Liver (tissue), 9 donors: ENCODE measurements around the gene TRAF3IP3. TPM values are rescaled to one million over a fixed set of nuclear protein-coding genes. Genes with fewer than 3 reads are reported as not detected.

Experiments
- DNase-seq: peaks from one replicate; pipeline ENCODE4 v3.0.0-alpha.2; 2017; ENCODE audit warnings: low spot score
- H3K27ac ChIP-seq, 2 donors: one replicate each; pipeline ENCODE4 v1.7.0; 2013; ENCODE audit warnings: inconsistent platforms in 2 of 2, low read length in 2 of 2, control low read depth in 1 of 2, low read depth in 1 of 2, mild to moderate bottlenecking in 1 of 2
- H3K27me3 ChIP-seq, 4 donors: one replicate each; pipeline versions ENCODE4 v1.6.1 to v1.7.0; 2013; ENCODE audit warnings: low read length in 3 of 4, inconsistent platforms in 1 of 4, mild to moderate bottlenecking in 1 of 4, moderate library complexity in 1 of 4; ENCODE audit not compliant: control insufficient read depth in 4 of 4, insufficient read depth in 4 of 4
- H3K36me3 ChIP-seq, 4 donors: one replicate each; pipeline versions ENCODE4 v1.6.1 to v1.7.0; 2013; ENCODE audit warnings: low read length in 3 of 4, mild to moderate bottlenecking in 3 of 4, low read depth in 1 of 4, moderate library complexity in 1 of 4; ENCODE audit not compliant: control insufficient read depth in 4 of 4, insufficient read depth in 3 of 4
- H3K4me1 ChIP-seq, 4 donors: one replicate each; pipeline versions ENCODE4 v1.6.1 to v1.7.0; 2013; ENCODE audit warnings: low read length in 3 of 4, mild to moderate bottlenecking in 3 of 4, moderate library complexity in 1 of 4; ENCODE audit not compliant: control insufficient read depth in 4 of 4, insufficient read depth in 4 of 4
- H3K4me3 ChIP-seq, 3 donors: one replicate each; pipeline versions ENCODE4 v1.6.1 to v1.7.0; 2013; ENCODE audit warnings: low read length in 3 of 3, control low read depth in 1 of 3, low read depth in 1 of 3, mild to moderate bottlenecking in 1 of 3
- H3K9ac ChIP-seq, 2 donors: one replicate each; pipeline ENCODE4 v1.7.0; 2013; ENCODE audit warnings: low read length in 2 of 2, mild to moderate bottlenecking in 2 of 2, moderate library complexity in 2 of 2, control low read depth in 1 of 2, low read depth in 1 of 2
- H3K9me3 ChIP-seq, 4 donors: one replicate each; pipeline versions ENCODE4 v1.6.1 to v1.7.0; 2013; ENCODE audit warnings: low read length in 3 of 4; ENCODE audit not compliant: control insufficient read depth in 4 of 4
- ATF3 ChIP-seq: IDR thresholded peaks from 2 replicates; pipeline ENCODE4 v1.6.1; 2016; ENCODE audit warnings: antibody characterized with exemption
- CTCF ChIP-seq: fragments of 150-350 bp; IDR thresholded peaks from 2 replicates; pipeline ENCODE4 v1.5.1; 2017; ENCODE audit warnings: improper control_type of control experiment, low read depth, low read length; ENCODE audit not compliant: missing input control
- EGR1 ChIP-seq, 2 donors: IDR thresholded peaks; 2 replicates each; pipeline ENCODE4 v1.6.1; 2016 to 2018; ENCODE audit warnings: antibody characterized with exemption in 2 of 2, low read depth in 2 of 2
- FOXA1 ChIP-seq: IDR thresholded peaks from 2 replicates; pipeline ENCODE4 v1.6.1; 2016; ENCODE audit warnings: antibody characterized with exemption
- FOXA2 ChIP-seq: IDR thresholded peaks from 2 replicates; pipeline ENCODE4 v1.6.1; 2016; ENCODE audit warnings: antibody characterized with exemption
- GABPA ChIP-seq, 2 donors: IDR thresholded peaks in 1 of 2; conservative IDR thresholded peaks in 1 of 2; 2 replicates each; pipeline ENCODE4 v1.6.1; 2016; ENCODE audit warnings: antibody characterized with exemption in 2 of 2, mild to moderate bottlenecking in 1 of 2, moderate library complexity in 1 of 2
- HNF4A ChIP-seq, 2 donors: conservative IDR thresholded peaks; 2 replicates each; pipeline ENCODE4 v1.6.1; 2016; ENCODE audit warnings: antibody characterized with exemption in 2 of 2, mild to moderate bottlenecking in 2 of 2
- HNF4G ChIP-seq: IDR thresholded peaks from 2 replicates; pipeline ENCODE4 v1.6.1; 2016; ENCODE audit warnings: antibody characterized with exemption
- JUND ChIP-seq, 2 donors: IDR thresholded peaks; 2 replicates each; pipeline ENCODE4 v1.6.1; 2016; ENCODE audit warnings: antibody characterized with exemption in 2 of 2
- MAX ChIP-seq: IDR thresholded peaks from 2 replicates; pipeline ENCODE4 v1.6.1; 2016; ENCODE audit warnings: antibody characterized with exemption
- NR2F2 ChIP-seq: IDR thresholded peaks from 2 replicates; pipeline ENCODE4 v1.6.1; 2016; ENCODE audit warnings: antibody characterized with exemption
- RAD21 ChIP-seq, 2 donors: IDR thresholded peaks; 2 replicates each; pipeline ENCODE4 v1.6.1; 2016; ENCODE audit warnings: antibody characterized with exemption in 2 of 2, mild to moderate bottlenecking in 2 of 2
- REST ChIP-seq: IDR thresholded peaks from 2 replicates; pipeline ENCODE4 v1.6.1; 2016; ENCODE audit warnings: antibody characterized with exemption, mild to moderate bottlenecking
- RXRA ChIP-seq, 2 donors: IDR thresholded peaks; 2 replicates each; pipeline ENCODE4 v1.6.1; 2017 to 2018; ENCODE audit warnings: antibody characterized with exemption in 2 of 2, mild to moderate bottlenecking in 1 of 2
- SP1 ChIP-seq: IDR thresholded peaks from 2 replicates; pipeline ENCODE4 v1.6.1; 2018; ENCODE audit warnings: antibody characterized with exemption, mild to moderate bottlenecking
- TAF1 ChIP-seq: conservative IDR thresholded peaks from 2 replicates; pipeline ENCODE4 v1.6.1; 2016; ENCODE audit warnings: antibody characterized with exemption, mild to moderate bottlenecking
- YY1 ChIP-seq: IDR thresholded peaks from 2 replicates; pipeline ENCODE4 v1.6.1; 2016; ENCODE audit warnings: antibody characterized with exemption, mild to moderate bottlenecking
- ZBTB33 ChIP-seq: IDR thresholded peaks from 2 replicates; pipeline ENCODE4 v1.6.1; 2016; ENCODE audit warnings: antibody characterized with exemption
- WGBS: extraction: QIAGEN DNeasy Blood & Tissue Kit; methylation state at CpG from one replicate; pipeline ENCODE4 v1.1.7; 2013; 5-methylcytosine and 5-hydroxymethylcytosine counted together
- polyA plus RNA-seq, 2 donors: library from polyadenylated mRNA; stranded (reverse) in 1 of 2; unstranded in 1 of 2; fragments of 200-250 nt in 1 of 2; fragments of >200 nt in 1 of 2; fragmentation: Nextera tagmentation in 1 of 2; extraction: Ambion mirVana in 1 of 2; gene quantifications; one replicate each; pipeline versions ENCODE4 v1.2.1 to v1.2.3, GENCODE V29; 2013 to 2015
- total RNA-seq, 2 donors: library from RNA; depleted of rRNA; stranded (reverse); fragments of >200 nt; gene quantifications; one replicate each; pipeline ENCODE4 v1.2.3, GENCODE V29; 2014
- donor health status: healthy.
- donor health status: healthy.
- donor health status: healthy.
- donor health status: healthy.
- donor health status: healthy.

The TRAF3IP3 gene
- total and polyA plus RNA-seq, 4 donors = 0.87 to 3.4 (median 2.2) TPM

GRCh38 chr1:209783386-209783785, 27.5 kb downstream of the TRAF3IP3 start:
- Histone ChIP-seq H3K9ac (no peak overlapping the region), H3K36me3 (peaks cover 0 to under 1% (median 0%) of the 10 kb centered on the region in 4 donors)
- no peak for DNase-seq

GRCh38 chr1:209784265-209785169, 28.7 kb downstream of the TRAF3IP3 start, which contains the start of gene C1orf74:
C1orf74 (minus strand) TSS chr1:209784559; CDS start chr1:209783634, 925 bp downstream.
- peak within 1 kb of the TSS; percentile 14 to 93 for H3K9ac ChIP-seq
- peak within 1 kb of the TSS; percentile 65 to 83 for H3K27ac ChIP-seq
- WGBS = 4% methylated on average over 48 of the region's 48 CpGs
- H3K4me3 ChIP-seq = peak within 1 kb of the TSS; percentile 48 to 69 (median 62)
- TF ChIP-seq FOXA2 = no peak
- TF ChIP-seq NR2F2 = no peak
- no peak for TF ChIP-seq CTCF
- TF ChIP-seq HNF4A (conservative IDR thresholded peaks at IDR 0.05) = peak in 1 of 2 donors; percentile 32
- TF ChIP-seq HNF4G = no peak
- TF ChIP-seq JUND (IDR thresholded peaks at IDR 0.05) = peak in 1 of 2 donors; percentile 63
- TF ChIP-seq EGR1 (IDR thresholded peaks at IDR 0.05; ENCODE audit: low read depth in 2 of 2) = peak; percentile 68 to 69
- peak; percentile 88 for TF ChIP-seq SP1
- TF ChIP-seq TAF1 = no peak
- peak; percentile 64 for TF ChIP-seq ATF3
- TF ChIP-seq GABPA (IDR thresholded peaks at IDR 0.05 in 1 of 2, conservative IDR thresholded peaks at IDR 0.05 in 1 of 2) = peak; percentile 98 to 99
- peak; percentile 98 for TF ChIP-seq ZBTB33
- TF ChIP-seq RAD21 (IDR thresholded peaks at IDR 0.05) = peak; percentile 35 to 56
- TF ChIP-seq FOXA1 = no peak
- TF ChIP-seq YY1 = peak; percentile 83
- TF ChIP-seq MAX = peak; percentile 90
- peak; percentile 26 to 49 for TF ChIP-seq RXRA (IDR thresholded peaks at IDR 0.05)
- TF ChIP-seq REST = no peak
- DNase-seq = peak; percentile 99
- H3K9me3 ChIP-seq = no peaks in the 10 kb centered on the region
- H3K4me1 ChIP-seq = peaks cover 10 to 54% (median 39%) of the 10 kb centered on the region in 4 donors
- peaks cover 0 to 9% (median under 1%) of the 10 kb centered on the region in 4 donors for H3K36me3 ChIP-seq
- no peaks in the 10 kb centered on the region for H3K27me3 ChIP-seq

More at GRCh38 chr1:209783386-209783785, 27.5 kb downstream of the TRAF3IP3 start:
- Histone ChIP-seq H3K4me3 (peak overlapping the region in 2 of 3 donors; percentile 2 to 62), H3K4me1 (peaks cover 8 to 45% (median 33%) of the 10 kb centered on the region in 4 donors), H3K27me3 (no peaks in the 10 kb centered on the region), H3K27ac (no peak overlapping the region), H3K9me3 (no peaks in the 10 kb centered on the region)
- no peak for TF ChIP-seq MAX
- no peak for TF ChIP-seq JUND (IDR thresholded peaks at IDR 0.05)
- TF ChIP-seq HNF4A (conservative IDR thresholded peaks at IDR 0.05) = no peak
- WGBS = 61% methylated on average over 6 of the region's 6 CpGs
